Myocyte (in vitro differentiated cells): ENCODE results near the gene AGAP1. TPM values are rescaled to one million over a fixed set of nuclear protein-coding genes. Genes with fewer than 3 reads are reported as not detected.

Experiments used
- DNase-seq: peaks from one replicate; pipeline ENCODE4 v3.0.0-alpha.2; 2012; ENCODE audit warnings: low read depth
- total RNA-seq: library from RNA; depleted of rRNA; stranded (reverse); fragments of >200 nt; gene quantifications from 2 replicates; pipeline ENCODE4 v1.2.3, GENCODE V29; 2014

Gene AGAP1
- total RNA-seq, 1 donor from 2014 or later: 15.5 TPM

DNA sequence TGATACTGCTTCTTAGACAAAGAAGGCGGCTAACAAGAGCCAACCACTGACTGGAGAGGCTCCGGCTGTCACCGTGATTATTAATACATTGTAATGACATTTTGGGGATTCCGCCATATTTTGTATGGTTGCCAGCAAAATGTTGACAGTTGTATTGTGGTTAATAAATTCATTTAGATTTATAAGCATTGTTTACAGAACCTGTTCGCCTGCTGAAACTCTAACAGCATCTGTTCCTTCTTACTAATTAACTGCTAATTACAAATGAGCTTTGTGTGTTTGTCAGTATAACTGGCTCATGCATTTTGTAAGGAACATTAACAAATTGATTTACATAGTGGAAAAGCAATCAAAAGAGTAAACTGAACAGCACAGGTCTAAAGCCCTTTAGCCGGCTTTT is 342.0 kb downstream of the AGAP1 start:
- DNase-seq: no peak

GRCh38 chr2:235836491-235836911 is 342.7 kb downstream of the AGAP1 start:
- DNase-seq: no peak

DNA sequence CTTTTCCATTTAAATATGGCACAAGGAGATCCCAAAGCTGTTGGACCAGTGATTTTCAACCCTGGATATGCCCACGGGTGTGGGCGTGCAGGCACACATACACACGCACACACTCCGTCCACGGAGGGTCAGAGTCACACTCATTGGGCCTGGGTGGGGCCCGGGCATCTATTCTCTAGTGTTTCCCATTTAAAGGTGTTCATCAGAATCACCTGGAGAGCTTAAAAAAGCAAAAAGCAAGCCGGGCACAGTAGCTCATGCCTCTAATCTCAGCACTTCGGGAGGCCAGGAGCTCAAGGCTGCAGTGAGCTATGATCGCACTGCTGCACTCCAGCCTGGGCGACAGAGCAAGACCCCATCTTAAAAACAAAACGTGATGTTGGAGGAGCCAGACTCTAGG is 345.4 kb downstream of the AGAP1 start:
- no peak for DNase-seq

DNA sequence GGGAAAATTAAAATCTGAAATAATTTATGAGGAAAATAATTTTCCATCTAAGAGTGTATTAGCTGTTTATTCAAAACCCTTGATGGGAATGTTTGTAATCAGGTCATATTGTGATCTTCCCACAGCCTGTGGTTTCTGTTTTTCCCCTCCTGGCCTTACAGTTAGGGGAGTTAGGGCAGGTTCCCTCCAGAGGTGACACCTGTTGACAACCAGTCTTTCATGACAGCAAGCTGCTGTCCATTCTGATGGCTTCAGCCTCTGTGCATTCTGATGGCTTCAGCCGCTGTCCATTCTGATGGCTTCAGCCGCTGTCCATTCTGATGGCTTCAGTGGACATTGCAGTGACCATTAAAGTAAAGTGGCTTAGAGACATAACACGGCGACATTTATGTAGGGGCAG is 346.1 kb downstream of the AGAP1 start:
- DNase-seq: no peak

DNA sequence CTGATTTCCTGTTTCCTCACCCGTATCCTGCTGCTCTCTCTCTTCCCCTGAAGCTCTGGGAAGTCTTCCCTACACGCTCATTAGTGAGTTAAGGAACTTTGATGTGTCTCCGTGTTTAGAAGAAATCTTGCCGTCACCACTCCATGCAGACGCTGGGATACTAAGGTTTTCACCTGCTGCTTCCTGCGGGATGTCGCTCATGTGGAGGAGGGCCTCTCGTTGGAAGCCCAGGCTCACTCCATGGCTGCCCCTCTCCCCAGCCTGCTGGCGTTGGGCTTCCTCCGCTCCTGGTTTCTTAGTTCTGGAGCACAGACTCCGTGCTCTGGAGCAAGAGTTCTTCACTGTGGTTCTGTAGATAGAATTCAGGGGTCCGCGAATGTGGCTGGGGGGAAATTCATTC is 348.0 kb downstream of the AGAP1 start:
- no peak for DNase-seq

DNA sequence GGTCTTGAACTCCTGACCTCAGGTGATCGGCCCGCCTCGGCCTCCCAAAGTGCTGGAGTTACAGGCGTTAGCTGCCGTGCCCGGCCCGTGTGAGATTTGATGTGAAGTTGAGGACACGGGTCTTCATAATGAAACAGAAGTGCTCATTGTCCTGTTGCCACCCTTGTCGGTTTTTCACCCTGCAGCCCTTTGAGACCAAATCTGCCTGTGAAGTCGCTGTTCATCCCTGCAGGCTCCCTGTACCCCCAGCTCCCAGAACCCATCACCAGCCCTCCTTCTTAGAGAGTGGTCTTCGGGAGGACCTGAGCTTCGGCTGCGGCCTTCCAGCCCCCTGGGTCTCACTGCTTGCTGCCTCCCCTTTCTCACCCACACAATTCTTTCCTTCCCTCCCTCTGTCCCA is 349.1 kb downstream of the AGAP1 start:
- no peak for DNase-seq

- DNase-seq: no peak
These were observed 349.9 kb downstream of the AGAP1 start for GRCh38 chr2:235843591-235844395.

- DNase-seq: no peak
These were observed 350.7 kb downstream of the AGAP1 start for GRCh38 chr2:235844561-235844960.

DNA sequence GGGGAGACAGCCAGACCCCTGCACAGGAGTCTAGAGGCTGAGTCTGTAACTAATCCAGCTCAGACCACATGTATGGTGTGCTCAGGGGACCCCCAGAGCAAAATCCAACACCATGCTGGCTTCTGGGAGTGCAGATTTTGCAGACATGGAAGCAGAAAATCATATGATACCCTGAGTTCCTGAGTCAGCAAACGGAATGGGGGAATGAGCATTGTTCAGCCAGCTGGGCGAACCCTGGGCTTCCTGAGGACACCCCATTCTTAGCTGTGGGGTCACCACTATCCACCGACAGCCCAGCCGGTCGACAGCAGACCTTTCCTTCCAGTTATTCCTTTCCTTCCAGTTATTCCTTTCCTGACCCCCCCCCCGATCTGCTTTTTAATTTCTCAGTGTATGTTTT is 351.4 kb downstream of the AGAP1 start:
- DNase-seq: no peak

GRCh38 chr2:235847576-235847975 is 353.7 kb downstream of the AGAP1 start:
- no peak for DNase-seq

DNA sequence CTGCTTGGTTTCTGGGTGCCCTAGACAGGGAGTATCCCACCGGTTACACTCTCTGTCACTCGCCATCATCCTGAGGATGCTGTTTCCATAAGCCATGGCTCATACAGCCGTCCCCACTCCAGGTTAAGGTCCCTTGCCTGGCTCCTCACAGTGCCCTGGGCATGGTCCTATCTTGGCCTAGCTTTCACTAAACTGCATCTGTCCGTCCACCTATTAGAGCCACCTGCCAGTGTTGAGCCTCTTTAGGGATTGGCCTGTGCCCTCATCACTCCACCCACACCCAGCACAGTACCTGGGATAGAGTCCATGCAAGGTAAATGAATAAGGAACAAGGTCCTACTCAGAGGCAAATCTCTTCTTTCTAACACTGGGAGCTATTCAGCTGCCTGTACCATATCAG is 354.2 kb downstream of the AGAP1 start:
- DNase-seq: no peak

DNA sequence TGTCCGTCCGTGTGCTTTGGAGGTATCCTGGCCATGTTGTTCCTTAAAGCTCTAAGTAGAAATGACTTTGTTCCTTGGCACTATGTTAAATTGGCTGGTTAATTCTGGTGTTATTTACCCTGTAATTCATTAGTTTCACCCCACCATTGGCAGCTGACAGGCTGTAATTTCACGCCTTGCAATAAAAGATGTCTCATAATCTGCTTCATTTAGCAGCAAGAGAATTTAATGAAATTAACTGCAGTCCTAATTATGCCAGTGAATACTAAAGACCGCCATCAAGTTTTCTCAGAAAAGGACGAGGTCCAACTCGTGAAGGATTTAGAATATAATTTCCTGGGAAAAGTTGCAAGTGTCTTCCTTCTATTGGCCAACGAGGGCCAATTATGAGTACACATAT is 355.1 kb downstream of the AGAP1 start:
- DNase-seq: no peak

DNA sequence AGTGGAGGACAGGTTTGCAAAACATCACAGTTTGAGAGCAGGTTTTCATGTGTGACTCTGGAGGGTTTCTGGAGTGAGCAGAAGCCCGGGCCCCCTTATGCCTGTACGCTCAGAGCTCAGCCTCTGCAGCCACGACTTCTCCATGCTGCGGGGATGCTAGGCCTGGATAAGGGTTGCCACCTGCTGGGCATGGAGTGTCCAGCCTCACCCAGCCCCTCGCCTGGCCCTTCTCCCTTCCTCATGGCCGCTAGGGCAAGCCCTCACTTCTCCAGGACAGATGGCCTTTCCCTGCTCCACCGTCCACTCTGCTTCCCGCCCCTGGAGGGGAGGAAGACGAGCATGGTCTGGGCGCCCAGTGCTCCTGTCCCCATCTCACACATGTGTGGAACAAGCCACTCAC is 355.6 kb downstream of the AGAP1 start:
- DNase-seq: no peak

DNA sequence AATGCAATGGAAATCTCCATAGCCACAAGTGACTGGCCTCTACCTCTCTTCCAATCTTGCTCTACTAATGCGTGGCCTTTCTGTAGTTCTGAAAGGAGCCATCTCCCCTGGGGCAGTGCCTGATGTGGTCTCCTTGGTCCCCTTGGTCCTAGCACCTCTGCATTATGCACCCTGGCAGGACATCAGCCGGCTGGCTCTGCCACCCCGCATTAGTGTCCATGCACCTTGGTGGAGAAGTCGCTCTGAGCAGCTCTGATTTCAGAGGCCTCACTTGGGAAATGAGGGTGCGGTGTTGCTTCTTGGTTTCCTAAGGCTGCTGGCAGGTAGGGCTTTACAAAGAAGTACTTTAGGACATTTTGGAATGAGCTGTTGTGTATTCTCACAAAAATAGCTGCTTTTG is 356.4 kb downstream of the AGAP1 start:
- DNase-seq: no peak

- DNase-seq: no peak
These were observed 357.1 kb downstream of the AGAP1 start for GRCh38 chr2:235850771-235851551.

DNA sequence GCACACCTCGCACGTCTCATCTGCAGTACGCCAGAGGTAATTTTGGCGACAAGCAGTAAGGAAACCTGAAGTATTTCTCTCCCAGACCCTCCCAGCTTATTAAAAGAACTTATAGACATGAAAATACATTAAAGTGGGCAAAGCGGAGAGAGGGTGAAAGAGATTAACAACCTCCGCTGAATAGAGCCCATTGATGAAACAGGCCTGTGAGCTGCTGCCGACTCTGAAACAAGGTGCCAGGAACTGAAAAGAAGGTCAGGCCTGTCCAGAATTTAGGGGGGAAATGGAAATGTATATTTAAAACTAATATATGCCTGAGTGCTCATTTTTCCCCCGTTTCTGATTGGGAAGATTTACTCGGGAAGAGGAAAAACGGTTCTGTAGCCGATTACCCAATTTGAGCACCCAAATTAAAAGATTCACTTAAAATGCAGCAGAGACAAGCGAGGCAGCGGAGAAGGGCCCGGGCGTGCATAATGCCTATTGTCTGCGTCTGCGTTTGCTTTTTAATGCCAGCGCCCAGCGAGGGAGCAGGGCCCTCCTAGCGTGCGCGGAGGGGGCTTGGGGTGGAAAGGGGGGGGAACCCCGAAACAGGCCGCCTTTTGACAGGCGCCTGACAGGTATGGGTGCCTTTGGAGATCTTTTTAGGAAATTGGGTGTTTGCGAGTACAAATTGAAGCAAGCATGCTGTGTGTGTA is 358.1 kb downstream of the AGAP1 start:
- no peak for DNase-seq

DNA sequence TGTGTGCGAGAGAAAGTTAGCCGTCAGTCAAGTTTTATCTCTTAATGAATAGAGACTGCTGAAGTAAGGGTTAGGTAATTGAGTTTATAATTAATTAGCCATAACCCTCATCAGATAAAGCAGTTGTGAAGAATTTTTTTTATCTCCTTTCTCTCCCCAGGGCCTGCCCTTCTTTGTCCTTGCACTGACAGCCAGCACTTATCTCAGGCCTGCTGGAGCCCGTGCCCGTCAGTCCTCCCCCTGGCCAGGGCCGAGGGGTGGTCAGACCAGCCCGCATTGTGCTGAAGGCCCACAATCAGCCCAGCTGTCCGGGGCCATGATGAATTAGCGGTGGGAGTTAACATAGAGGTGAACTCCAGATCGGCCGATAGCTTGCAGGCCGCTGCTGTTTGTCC is 358.7 kb downstream of the AGAP1 start:
- DNase-seq: no peak

- peak; percentile 54 for DNase-seq
These were observed 360.4 kb downstream of the AGAP1 start for GRCh38 chr2:235854276-235854675.

DNA sequence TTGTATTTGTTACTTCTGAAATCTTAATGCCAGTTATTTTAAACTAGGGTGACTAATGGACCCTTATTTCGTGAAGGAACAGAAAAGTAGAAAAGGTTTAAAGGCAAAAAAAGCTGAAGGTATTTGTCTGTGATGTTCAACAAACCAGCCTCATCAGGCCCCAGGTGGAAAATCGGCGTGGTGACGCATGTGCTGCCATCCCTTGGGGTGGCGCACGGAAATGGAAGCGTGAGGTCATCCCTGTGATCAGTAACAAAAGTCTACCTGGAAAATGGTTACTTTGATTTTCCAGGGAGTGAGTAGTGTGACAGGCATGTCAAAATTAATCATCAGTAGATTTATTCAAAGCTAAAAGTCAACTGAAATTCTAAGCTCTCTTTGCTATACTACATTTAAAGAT is 361.2 kb downstream of the AGAP1 start:
- DNase-seq: no peak

GRCh38 chr2:235856151-235856854 is 362.5 kb downstream of the AGAP1 start:
- no peak for DNase-seq

DNA sequence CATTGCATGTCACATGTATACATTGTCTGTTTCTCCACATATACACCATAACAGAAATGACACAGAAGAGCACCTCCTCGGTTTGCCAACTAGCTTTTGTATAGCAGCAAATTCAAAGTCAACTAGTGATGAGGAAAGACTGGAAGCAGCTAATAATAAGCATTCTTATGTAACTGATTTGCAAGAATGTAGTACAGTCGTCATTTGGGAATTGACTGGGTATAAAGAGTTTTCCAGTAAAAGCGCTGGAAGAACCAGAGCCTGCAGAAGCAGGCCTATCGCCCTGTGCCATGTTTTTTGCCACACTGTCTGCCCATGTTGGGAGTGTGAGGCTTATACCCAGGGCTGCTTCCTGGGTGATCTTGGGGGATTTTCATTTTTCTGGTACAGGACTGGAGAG is 363.8 kb downstream of the AGAP1 start:
- no peak for DNase-seq

DNA sequence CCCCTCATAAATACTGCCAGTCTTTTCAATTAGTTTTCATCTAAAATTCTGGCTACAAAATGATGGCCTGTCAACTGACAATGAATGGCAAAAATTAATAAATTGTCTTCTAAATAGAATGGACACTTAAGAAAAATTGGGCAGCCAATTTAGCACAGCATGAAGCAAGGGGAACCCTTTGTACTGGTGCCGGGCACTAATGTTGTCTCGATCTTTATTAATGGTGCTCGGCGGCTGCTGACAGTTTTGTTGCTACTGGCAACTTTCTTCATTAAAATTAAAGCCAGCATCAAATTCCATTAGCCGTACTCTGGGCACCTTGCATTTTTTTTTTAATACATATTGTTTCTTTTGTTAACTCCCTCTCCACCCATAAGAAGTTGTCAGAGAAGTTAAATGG is 365.0 kb downstream of the AGAP1 start:
- no peak for DNase-seq
